Diencephalon (tissue), 1 donor: Measurements from ENCODE around the gene PPL. TPM values are rescaled to one million over a fixed set of nuclear protein-coding genes. Genes with fewer than 3 reads are reported as not detected.

Experiments used
- total RNA-seq: library from RNA; depleted of rRNA; stranded (reverse); fragments of >200 nt; gene quantifications from one replicate; pipeline ENCODE4 v1.2.3, GENCODE V29; 2014

Gene PPL, protein sequence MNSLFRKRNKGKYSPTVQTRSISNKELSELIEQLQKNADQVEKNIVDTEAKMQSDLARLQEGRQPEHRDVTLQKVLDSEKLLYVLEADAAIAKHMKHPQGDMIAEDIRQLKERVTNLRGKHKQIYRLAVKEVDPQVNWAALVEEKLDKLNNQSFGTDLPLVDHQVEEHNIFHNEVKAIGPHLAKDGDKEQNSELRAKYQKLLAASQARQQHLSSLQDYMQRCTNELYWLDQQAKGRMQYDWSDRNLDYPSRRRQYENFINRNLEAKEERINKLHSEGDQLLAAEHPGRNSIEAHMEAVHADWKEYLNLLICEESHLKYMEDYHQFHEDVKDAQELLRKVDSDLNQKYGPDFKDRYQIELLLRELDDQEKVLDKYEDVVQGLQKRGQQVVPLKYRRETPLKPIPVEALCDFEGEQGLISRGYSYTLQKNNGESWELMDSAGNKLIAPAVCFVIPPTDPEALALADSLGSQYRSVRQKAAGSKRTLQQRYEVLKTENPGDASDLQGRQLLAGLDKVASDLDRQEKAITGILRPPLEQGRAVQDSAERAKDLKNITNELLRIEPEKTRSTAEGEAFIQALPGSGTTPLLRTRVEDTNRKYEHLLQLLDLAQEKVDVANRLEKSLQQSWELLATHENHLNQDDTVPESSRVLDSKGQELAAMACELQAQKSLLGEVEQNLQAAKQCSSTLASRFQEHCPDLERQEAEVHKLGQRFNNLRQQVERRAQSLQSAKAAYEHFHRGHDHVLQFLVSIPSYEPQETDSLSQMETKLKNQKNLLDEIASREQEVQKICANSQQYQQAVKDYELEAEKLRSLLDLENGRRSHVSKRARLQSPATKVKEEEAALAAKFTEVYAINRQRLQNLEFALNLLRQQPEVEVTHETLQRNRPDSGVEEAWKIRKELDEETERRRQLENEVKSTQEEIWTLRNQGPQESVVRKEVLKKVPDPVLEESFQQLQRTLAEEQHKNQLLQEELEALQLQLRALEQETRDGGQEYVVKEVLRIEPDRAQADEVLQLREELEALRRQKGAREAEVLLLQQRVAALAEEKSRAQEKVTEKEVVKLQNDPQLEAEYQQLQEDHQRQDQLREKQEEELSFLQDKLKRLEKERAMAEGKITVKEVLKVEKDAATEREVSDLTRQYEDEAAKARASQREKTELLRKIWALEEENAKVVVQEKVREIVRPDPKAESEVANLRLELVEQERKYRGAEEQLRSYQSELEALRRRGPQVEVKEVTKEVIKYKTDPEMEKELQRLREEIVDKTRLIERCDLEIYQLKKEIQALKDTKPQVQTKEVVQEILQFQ (N-terminal part only)
- 13.4 TPM for total RNA-seq

DNA sequence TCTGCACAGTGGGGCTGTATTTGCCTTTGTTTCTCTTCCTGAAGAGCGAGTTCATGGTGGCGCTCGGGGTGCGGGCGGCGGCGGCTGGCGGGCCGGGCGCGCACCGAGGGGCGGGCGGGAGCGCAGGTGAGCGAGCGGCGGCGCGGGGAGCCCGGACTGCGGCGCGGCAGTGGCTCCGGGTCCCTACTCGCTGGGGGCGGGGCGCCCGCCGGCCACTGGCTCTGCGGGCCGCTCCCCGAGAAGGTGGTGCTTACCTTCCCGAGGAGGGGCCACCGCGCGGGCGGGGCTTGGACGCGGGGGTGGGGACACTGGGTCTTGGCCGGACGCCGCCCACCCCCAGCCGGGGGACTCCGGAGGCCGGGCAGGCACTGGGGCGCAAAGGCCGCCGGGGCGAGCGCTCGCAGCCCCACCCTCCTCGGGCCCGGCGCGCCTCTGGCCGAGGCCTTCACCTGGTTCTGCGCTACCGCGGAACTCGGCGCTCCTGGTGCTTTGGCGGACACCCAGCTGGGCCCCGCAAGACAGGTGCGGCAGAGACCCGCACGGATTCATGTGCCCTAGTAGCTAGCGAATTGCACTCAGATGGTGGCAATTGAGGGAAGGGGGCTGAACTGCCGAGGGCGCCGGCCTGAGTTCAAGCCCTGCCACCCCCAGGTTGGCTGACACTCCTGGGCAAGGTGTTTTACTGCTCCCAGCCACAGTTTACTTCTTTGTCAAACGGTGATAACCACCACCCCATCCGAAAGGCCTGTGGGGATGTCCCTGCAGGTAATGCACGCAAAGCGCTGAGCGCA lies at the start of gene PPL:
Gene PPL, minus strand, starts transcription at position 158 of the 791 bp plus-strand sequence. Its CDS starts 103 bp downstream, at position 55.

GRCh38 chr16:4957720-4958509 lies 21.0 kb upstream of the PPL start, which contains the start of gene SEC14L5:
Gene SEC14L5 (plus strand): TSS chr16:4958330. CDS start chr16:4959324, 994 bp downstream.

DNA sequence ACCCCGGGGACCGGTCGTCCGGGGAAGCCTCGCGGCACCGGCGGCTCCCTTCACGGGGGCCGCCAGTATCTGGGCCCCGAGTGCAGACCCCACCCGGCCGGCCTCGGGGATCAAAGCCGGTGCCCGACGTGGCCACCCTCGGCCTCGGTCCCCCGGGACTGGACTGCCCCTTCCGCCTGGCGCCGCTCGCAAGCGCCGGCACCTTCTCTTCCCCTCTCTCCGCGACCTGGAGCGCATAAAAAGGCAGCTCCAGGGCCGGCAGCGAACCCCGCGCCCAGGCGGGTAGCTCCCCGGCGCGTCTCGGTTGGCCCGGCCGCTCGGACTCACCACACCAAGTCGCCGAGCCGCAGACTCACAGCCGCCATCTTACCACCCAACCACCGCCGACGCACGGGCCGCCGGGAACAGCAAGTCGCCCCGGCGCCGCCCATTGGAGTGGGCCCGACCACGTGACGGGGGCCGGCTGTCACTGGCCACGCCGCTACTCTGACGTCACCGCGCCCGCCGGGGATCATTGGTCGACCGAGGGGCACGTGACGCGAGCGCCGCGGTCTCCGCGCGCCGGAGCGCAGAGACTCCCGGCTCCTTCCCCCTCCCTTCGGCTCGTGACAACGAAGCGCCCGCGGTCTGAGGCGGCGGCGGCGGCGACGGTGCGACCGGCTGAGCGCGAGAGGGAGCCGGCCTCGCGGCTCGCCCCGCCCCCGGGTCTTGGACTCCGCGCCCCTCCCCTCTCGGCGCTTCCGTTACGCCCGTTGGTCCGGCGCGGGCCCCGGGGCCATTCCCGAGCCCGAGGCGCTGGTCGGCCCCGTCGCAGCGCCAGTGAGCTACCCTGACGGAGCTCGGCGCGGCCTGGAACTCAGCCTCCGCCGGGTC lies 89.8 kb downstream of the PPL start, which contains the start of the genes GLYR1 and UBN1:
Gene GLYR1, minus strand, starts transcription at position 388 of the 873 bp plus-strand sequence. Its CDS starts 23 bp downstream, at position 365.
Gene UBN1, plus strand, starts transcription at position 581 of the 873 bp plus-strand sequence. CDS start 5,437 bp downstream, outside the sequence.

Other genes with a start within 250 kb of the PPL start
- 47.5 TPM for gene NUDT16L1, start 243.6 kb downstream of the PPL start, total RNA-seq
- 44.3 TPM for gene ANKS3, start 202.9 kb downstream of the PPL start, total RNA-seq
- gene DNAAF8, start 202.6 kb downstream of the PPL start, total RNA-seq: 2.1 TPM
- gene ZNF500, start 170.0 kb downstream of the PPL start, total RNA-seq: 8.8 TPM
- not detected for gene SEPTIN12, start 148.8 kb downstream of the PPL start, total RNA-seq
- gene SMIM22, start 141.8 kb downstream of the PPL start, total RNA-seq: not detected
- gene ROGDI, start 134.5 kb downstream of the PPL start, total RNA-seq: 62.7 TPM
- gene GLYR1, start 89.9 kb downstream of the PPL start, total RNA-seq: 72.2 TPM
- 17.1 TPM for gene UBN1, start 89.7 kb downstream of the PPL start, total RNA-seq
- 1.6 TPM for gene SEC14L5, start 21.2 kb upstream of the PPL start, total RNA-seq
- gene NAGPA, start 96.8 kb upstream of the PPL start, total RNA-seq: 10.6 TPM
- 2.3 TPM for gene C16orf89, start 128.8 kb upstream of the PPL start, total RNA-seq
- 15.7 TPM for gene ALG1, start 134.7 kb upstream of the PPL start, total RNA-seq
- gene EEF2KMT, start 160.6 kb upstream of the PPL start, total RNA-seq: 7.4 TPM